GM23338 (cell line): Measurements from ENCODE around the gene MTA3. TPM values are rescaled to one million over a fixed set of nuclear protein-coding genes. Genes with fewer than 3 reads are reported as not detected.
A peak's percentile ranks its signal among the peaks of the same experiment; 100 is the strongest.
"Not testable (repeated sequence)": the region's sequence is repeated elsewhere in the genome, so short reads cannot be mapped to it uniquely, and the experiment has no call there.

Source experiments
- ATAC-seq: fragments of 200-7000 bp; cut with Tn5 transposase; 3 replicates; pipeline ENCODE4 v1.9.1; 2020
- DNase-seq: peaks from one replicate; pipeline ENCODE4 v3.0.0-alpha.2; 2015; ENCODE audit warnings: low spot score
- H2AFZ ChIP-seq: fragments of 200-600 bp; sonication (generic); 2 replicates; pipeline ENCODE4 v1.8.0; 2016; ENCODE audit warnings: antibody characterized with exemption, mild to moderate bottlenecking, moderate library complexity
- H3F3A ChIP-seq: fragments of 200-600 bp; sonication (generic); replicated peaks from 2 replicates; pipeline ENCODE4 v1.8.0; 2017; ENCODE audit warnings: antibody characterized with exemption, mixed run types, low read depth
- H3K27ac ChIP-seq: fragments of 200-600 bp; sonication (generic); 2 replicates; pipeline ENCODE4 v1.6.1; 2016; ENCODE audit warnings: low read depth
- H3K27me3 ChIP-seq: fragments of 200-600 bp; sonication (generic); 2 replicates; pipeline ENCODE4 v1.8.0; 2016; ENCODE audit warnings: mild to moderate bottlenecking, mixed run types, moderate library complexity; ENCODE audit not compliant: insufficient read depth
- H3K36me3 ChIP-seq: fragments of 200-600 bp; sonication (generic); 2 replicates; pipeline ENCODE4 v1.8.0; 2016; ENCODE audit warnings: mild to moderate bottlenecking; ENCODE audit not compliant: insufficient read depth
- H3K4me1 ChIP-seq: fragments of 200-600 bp; sonication (generic); 2 replicates; pipeline ENCODE4 v1.8.0; 2016; ENCODE audit warnings: mild to moderate bottlenecking, moderate library complexity; ENCODE audit not compliant: insufficient read depth
- H3K4me2 ChIP-seq: fragments of 200-600 bp; sonication (generic); 2 replicates; pipeline ENCODE4 v1.7.1; 2017; ENCODE audit warnings: mixed run types
- H3K4me3 ChIP-seq: fragments of 200-600 bp; sonication (generic); 2 replicates; pipeline ENCODE4 v1.6.1; 2016; ENCODE audit warnings: mixed run types
- H3K79me2 ChIP-seq: fragments of 200-600 bp; sonication (generic); replicated peaks from 2 replicates; pipeline ENCODE4 v1.8.0; 2017; ENCODE audit warnings: mild to moderate bottlenecking; ENCODE audit not compliant: insufficient read depth
- H3K9me2 ChIP-seq: fragments of 200-600 bp; sonication (generic); 2 replicates; pipeline ENCODE4 v1.8.0; 2017; ENCODE audit not compliant: insufficient read depth
- H4K20me1 ChIP-seq: fragments of 200-600 bp; sonication (generic); replicated peaks from 2 replicates; pipeline ENCODE4 v1.8.0; 2017; ENCODE audit warnings: mild to moderate bottlenecking; ENCODE audit not compliant: insufficient read depth
- H3K27ac Mint-ChIP-seq: 2 replicates; pipeline ENCODE4 v1.8.0; 2020; ENCODE audit warnings: inconsistent platforms, mild to moderate bottlenecking, moderate library complexity, mixed read lengths
- H3K27me3 Mint-ChIP-seq: 3 replicates; pipeline ENCODE4 v1.8.0; 2022; ENCODE audit warnings: low read depth, mild to moderate bottlenecking, moderate library complexity, mixed read lengths, inconsistent platforms; ENCODE audit not compliant: insufficient read depth, poor library complexity
- H3K36me3 Mint-ChIP-seq: 3 replicates; pipeline ENCODE4 v1.8.0; 2021; ENCODE audit warnings: low read depth, mild to moderate bottlenecking, inconsistent platforms, moderate library complexity, mixed read lengths
- H3K4me1 Mint-ChIP-seq: 3 replicates; pipeline ENCODE4 v1.8.0; 2020; ENCODE audit warnings: mild to moderate bottlenecking, inconsistent platforms, mixed read lengths
- H3K4me3 Mint-ChIP-seq: 3 replicates; pipeline ENCODE4 v1.8.0; 2021; ENCODE audit warnings: moderate library complexity, mild to moderate bottlenecking, inconsistent platforms, mixed read lengths
- H3K9me3 Mint-ChIP-seq: 3 replicates; pipeline ENCODE4 v1.8.0; 2020; ENCODE audit warnings: moderate library complexity, mild to moderate bottlenecking, inconsistent platforms, mixed read lengths
- POLR2AphosphoS5 ChIP-seq: IDR thresholded peaks from 2 replicates; pipeline ENCODE4 v1.6.1; 2016; ENCODE audit warnings: antibody characterized with exemption, low read depth
- ZNF114 ChIP-seq: fragments of 250-450 bp; sonication (Bioruptor Pico); IDR thresholded peaks from 2 replicates; pipeline ENCODE4 v1.5.0; 2020; ENCODE audit warnings: mild to moderate bottlenecking, moderate library complexity
- polyA plus RNA-seq: library from polyadenylated mRNA; unstranded; fragments of >200 nt; fragmentation: Nextera tagmentation; extraction: Ambion mirVana; gene quantifications from 2 replicates; pipeline ENCODE4 v1.2.1, GENCODE V29; 2016
- total RNA-seq: library from RNA; depleted of rRNA; stranded (reverse); fragments of >200 nt; shearing (Covaris generic); gene quantifications from 2 replicates; pipeline ENCODE4 v1.2.3, GENCODE V29; 2014
- TF ChIP-seq, protein P1 (sequence below), 2 experiments: fragments of 200-600 bp in 1 of 2; sonication (generic) in 1 of 2; conservative IDR thresholded peaks; 2 replicates each; pipeline versions ENCODE4 v1.5.1 to v1.6.1; 2016 to 2017; ENCODE audit warnings: antibody characterized with exemption in 2 of 2, low read depth in 2 of 2, mild to moderate bottlenecking in 2 of 2, moderate library complexity in 1 of 2
- TF ChIP-seq, protein P2 (sequence below): IDR thresholded peaks from 2 replicates; pipeline ENCODE4 v1.6.1; 2016; ENCODE audit warnings: antibody characterized with exemption
- TF ChIP-seq, protein P3 (sequence below): fragments of 250-450 bp; sonication (Bioruptor Pico); IDR thresholded peaks from 2 replicates; pipeline ENCODE4 v1.5.0; 2020; ENCODE audit warnings: mild to moderate bottlenecking, moderate library complexity

MTA3 gene
- total and polyA plus RNA-seq, 2 experiments from 2014 or later: 162 to 208 TPM

DNA sequence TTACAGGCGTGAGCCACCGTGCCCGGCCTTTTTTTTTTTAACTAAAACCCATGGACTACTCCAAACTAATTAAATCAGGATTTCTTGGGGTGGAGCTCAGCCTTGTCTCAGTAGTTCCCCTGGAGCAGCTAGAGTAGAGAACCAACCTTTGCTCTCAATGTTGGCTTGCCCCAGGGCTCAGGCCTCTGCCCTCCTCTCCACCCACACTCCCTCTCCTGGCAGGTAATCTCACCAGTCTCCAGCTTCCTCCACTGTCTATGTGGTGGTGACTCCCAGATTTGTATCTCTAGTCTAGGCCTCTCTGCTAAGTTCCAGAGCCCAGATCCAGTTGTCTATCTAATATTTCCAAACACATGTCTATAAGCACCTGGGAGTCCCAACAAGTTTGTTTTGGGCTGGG, 9.6 kb upstream of the MTA3 start:
- H2AFZ ChIP-seq: no peak overlapping the region
- no peak overlapping the region for H3K27ac ChIP-seq
- peaks cover 12% of the 10 kb centered on the region for H3F3A ChIP-seq
- TF ChIP-seq, protein P1, sequence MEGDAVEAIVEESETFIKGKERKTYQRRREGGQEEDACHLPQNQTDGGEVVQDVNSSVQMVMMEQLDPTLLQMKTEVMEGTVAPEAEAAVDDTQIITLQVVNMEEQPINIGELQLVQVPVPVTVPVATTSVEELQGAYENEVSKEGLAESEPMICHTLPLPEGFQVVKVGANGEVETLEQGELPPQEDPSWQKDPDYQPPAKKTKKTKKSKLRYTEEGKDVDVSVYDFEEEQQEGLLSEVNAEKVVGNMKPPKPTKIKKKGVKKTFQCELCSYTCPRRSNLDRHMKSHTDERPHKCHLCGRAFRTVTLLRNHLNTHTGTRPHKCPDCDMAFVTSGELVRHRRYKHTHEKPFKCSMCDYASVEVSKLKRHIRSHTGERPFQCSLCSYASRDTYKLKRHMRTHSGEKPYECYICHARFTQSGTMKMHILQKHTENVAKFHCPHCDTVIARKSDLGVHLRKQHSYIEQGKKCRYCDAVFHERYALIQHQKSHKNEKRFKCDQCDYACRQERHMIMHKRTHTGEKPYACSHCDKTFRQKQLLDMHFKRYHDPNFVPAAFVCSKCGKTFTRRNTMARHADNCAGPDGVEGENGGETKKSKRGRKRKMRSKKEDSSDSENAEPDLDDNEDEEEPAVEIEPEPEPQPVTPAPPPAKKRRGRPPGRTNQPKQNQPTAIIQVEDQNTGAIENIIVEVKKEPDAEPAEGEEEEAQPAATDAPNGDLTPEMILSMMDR (conservative IDR thresholded peaks at IDR 0.05; ENCODE audit: low read depth in 2 of 2): peak in 1 of 2 experiments; percentile 46; a peak in 2 of 4 replicates
- TF ChIP-seq, protein P2, sequence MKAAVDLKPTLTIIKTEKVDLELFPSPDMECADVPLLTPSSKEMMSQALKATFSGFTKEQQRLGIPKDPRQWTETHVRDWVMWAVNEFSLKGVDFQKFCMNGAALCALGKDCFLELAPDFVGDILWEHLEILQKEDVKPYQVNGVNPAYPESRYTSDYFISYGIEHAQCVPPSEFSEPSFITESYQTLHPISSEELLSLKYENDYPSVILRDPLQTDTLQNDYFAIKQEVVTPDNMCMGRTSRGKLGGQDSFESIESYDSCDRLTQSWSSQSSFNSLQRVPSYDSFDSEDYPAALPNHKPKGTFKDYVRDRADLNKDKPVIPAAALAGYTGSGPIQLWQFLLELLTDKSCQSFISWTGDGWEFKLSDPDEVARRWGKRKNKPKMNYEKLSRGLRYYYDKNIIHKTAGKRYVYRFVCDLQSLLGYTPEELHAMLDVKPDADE: no peak
- TF ChIP-seq, protein P3, sequence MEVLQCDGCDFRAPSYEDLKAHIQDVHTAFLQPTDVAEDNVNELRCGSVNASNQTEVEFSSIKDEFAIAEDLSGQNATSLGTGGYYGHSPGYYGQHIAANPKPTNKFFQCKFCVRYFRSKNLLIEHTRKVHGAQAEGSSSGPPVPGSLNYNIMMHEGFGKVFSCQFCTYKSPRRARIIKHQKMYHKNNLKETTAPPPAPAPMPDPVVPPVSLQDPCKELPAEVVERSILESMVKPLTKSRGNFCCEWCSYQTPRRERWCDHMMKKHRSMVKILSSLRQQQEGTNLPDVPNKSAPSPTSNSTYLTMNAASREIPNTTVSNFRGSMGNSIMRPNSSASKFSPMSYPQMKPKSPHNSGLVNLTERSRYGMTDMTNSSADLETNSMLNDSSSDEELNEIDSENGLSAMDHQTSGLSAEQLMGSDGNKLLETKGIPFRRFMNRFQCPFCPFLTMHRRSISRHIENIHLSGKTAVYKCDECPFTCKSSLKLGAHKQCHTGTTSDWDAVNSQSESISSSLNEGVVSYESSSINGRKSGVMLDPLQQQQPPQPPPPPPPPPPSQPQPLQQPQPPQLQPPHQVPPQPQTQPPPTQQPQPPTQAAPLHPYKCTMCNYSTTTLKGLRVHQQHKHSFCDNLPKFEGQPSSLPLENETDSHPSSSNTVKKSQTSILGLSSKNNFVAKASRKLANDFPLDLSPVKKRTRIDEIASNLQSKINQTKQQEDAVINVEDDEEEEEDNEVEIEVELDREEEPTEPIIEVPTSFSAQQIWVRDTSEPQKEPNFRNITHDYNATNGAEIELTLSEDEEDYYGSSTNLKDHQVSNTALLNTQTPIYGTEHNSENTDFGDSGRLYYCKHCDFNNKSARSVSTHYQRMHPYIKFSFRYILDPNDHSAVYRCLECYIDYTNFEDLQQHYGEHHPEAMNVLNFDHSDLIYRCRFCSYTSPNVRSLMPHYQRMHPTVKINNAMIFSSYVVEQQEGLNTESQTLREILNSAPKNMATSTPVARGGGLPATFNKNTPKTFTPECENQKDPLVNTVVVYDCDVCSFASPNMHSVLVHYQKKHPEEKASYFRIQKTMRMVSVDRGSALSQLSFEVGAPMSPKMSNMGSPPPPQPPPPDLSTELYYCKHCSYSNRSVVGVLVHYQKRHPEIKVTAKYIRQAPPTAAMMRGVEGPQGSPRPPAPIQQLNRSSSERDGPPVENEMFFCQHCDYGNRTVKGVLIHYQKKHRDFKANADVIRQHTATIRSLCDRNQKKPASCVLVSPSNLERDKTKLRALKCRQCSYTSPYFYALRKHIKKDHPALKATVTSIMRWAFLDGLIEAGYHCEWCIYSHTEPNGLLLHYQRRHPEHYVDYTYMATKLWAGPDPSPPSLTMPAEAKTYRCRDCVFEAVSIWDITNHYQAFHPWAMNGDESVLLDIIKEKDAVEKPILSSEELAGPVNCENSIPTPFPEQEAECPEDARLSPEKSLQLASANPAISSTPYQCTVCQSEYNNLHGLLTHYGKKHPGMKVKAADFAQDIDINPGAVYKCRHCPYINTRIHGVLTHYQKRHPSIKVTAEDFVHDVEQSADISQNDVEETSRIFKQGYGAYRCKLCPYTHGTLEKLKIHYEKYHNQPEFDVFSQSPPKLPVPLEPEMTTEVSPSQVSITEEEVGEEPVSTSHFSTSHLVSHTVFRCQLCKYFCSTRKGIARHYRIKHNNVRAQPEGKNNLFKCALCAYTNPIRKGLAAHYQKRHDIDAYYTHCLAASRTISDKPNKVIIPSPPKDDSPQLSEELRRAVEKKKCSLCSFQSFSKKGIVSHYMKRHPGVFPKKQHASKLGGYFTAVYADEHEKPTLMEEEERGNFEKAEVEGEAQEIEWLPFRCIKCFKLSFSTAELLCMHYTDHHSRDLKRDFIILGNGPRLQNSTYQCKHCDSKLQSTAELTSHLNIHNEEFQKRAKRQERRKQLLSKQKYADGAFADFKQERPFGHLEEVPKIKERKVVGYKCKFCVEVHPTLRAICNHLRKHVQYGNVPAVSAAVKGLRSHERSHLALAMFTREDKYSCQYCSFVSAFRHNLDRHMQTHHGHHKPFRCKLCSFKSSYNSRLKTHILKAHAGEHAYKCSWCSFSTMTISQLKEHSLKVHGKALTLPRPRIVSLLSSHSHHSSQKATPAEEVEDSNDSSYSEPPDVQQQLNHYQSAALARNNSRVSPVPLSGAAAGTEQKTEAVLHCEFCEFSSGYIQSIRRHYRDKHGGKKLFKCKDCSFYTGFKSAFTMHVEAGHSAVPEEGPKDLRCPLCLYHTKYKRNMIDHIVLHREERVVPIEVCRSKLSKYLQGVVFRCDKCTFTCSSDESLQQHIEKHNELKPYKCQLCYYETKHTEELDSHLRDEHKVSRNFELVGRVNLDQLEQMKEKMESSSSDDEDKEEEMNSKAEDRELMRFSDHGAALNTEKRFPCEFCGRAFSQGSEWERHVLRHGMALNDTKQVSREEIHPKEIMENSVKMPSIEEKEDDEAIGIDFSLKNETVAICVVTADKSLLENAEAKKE (CRISPR knock-in tag): no peak
- no peak for TF ChIP-seq ZNF114 (CRISPR knock-in tag)
- TF ChIP-seq POLR2AphosphoS5: no peak
- H3K9me2 ChIP-seq: no peaks in the 10 kb centered on the region
- no peaks in the 10 kb centered on the region for H4K20me1 ChIP-seq
- H3K4me3 Mint-ChIP-seq: no peak overlapping the region
- no peaks in the 10 kb centered on the region for H3K36me3 ChIP-seq
- H3K9me3 Mint-ChIP-seq: no peaks in the 10 kb centered on the region
- no peak overlapping the region for H3K4me2 ChIP-seq
- peaks cover 13% of the 10 kb centered on the region for H3K27me3 Mint-ChIP-seq
- peaks cover 26% of the 10 kb centered on the region for H3K4me1 ChIP-seq
- H3K36me3 Mint-ChIP-seq: no peaks in the 10 kb centered on the region; the same call in 2 of the 3 replicates
- ATAC-seq (peak; percentile 16; the same call in 1 of the 3 replicates), DNase-seq (no peak)
- H3K4me3 ChIP-seq: no peak overlapping the region
- no peak overlapping the region; the same call in 1 of the 2 replicates for H3K27ac Mint-ChIP-seq
- H3K4me1 Mint-ChIP-seq: peaks cover 25% of the 10 kb centered on the region
- H3K27me3 ChIP-seq: no peaks in the 10 kb centered on the region
- no peaks in the 10 kb centered on the region for H3K79me2 ChIP-seq

DNA sequence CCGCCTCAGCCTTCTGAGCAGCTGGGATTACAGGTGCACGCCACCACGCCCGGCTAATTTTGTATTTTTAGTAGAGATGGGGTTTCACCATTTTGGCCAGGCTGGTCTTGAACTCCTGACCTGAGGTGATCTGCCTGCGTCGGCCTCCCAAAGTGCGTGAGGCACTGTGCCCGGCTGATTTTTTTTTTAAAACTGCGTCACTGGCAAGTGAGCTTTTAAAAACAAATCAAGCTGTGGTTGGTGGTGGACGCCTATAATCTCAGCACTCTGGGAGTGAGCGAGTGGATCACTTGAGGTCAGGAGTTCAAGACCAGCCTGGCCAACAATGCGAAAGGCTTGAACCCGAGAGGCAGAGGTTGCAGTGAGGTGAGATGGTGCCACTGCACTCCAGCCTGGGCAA, 8.3 kb upstream of the MTA3 start:
- H3K27ac Mint-ChIP-seq, H3K9me2 ChIP-seq, H3F3A ChIP-seq, DNase-seq, H3K4me2 ChIP-seq, H3K27me3 Mint-ChIP-seq, H2AFZ ChIP-seq, ATAC-seq, H4K20me1 ChIP-seq, H3K36me3 Mint-ChIP-seq, H3K27ac ChIP-seq, H3K36me3 ChIP-seq, H3K79me2 ChIP-seq, H3K9me3 Mint-ChIP-seq, H3K4me3 ChIP-seq, H3K27me3 ChIP-seq, H3K4me3 Mint-ChIP-seq: not testable (repeated sequence)
- peaks cover 14% of the 10 kb centered on the region for H3K4me1 ChIP-seq
- H3K4me1 Mint-ChIP-seq: peaks cover 14% of the 10 kb centered on the region
